GM21526 (cell line): ENCODE data around the gene ROS1.
A peak's percentile ranks its signal among the peaks of the same experiment; 100 is the strongest.
"Not testable (repeated sequence)": the region's sequence is repeated elsewhere in the genome, so short reads cannot be mapped to it uniquely, and the experiment has no call there.

ENCODE experiments used
- ATAC-seq: cut with Tn5 transposase; IDR thresholded peaks from one replicate; pipeline ENCODE4 v1.9.1; 2021; ENCODE audit warnings: moderate library complexity; ENCODE audit not compliant: unreplicated experiment, low FRiP score

Gene ROS1

DNA sequence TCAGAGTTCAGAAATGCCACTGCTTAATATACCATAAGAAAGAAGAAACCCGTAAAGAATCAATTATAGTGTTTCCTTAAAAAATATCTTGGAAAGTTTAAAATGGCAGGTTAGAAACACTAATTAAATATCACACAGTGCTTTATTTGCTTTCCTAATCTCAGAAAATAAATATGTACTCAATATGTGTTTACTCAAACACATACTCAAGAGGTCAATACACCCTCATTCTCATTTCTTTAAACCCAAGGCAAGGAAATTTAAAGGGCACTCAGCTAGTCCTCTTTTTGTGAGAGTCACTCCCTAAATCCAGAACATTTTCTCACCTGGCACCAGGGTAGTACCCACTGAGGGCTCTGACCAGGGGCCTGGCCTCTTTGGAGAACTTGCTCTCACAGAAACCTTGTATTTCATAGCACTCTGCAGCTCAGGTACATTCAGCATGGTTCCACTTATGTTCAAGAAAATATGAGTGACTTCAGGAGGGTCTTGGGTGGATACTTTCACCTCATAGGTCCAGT lies 38.2 kb downstream of the ROS1 start:
- ATAC-seq = no peak

DNA sequence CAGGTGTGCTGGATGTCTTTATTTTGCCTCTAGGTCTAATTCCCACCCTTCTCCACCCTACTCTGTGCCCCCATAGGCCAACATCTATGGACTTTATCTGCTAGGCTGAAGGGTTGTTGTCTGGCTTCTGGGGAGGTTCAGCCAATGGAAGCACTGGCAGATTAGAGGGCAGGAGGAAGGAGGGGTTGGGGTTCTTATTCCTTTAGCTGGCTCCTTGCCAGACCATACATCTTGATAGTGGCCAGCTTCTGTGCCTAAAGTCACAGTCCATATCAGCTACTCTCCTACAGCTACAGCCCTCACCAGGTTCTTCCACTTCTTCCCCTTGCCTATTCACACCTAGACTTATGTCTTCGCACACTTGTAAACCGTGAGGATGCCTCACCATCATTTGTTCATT lies 41.1 kb downstream of the ROS1 start:
- no peak for ATAC-seq

DNA sequence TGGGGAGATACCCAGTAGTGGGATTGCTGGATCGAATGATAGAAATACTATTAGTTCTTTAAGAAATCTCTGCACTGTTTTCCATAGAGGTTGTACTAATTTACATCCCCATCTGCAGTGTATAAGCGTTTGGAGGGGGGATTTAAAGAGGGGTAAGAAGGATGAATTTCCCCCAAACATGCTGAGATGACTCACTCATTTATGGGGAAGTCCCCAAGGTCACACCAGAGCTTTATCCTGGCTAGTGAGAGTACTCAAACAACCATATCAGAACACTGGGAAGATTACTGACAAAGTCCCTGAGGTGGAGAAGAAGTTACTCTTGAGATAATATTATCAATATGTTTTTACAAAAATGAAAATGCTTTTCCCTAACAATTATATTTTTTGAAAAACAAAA lies 44.0 kb downstream of the ROS1 start:
- ATAC-seq = no peak

DNA sequence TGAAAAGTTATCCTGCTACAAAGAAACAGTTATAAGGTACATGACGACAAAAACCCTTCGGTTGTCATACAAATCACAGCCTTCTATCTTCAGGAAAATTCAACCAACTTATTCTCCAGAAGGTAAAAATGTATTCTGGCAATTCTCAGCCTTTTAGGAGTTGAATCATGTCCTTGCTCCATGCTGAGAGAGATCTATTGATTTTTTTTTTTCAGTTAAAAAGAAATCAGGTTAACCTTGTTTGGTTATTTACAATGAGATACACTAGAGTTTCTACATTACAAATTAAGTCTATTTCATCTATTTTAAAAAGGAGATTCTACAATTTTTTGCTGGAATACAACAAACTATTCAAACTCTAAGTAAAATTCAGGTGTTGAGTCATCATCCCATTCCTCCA lies 45.4 kb downstream of the ROS1 start:
- no peak for ATAC-seq

DNA sequence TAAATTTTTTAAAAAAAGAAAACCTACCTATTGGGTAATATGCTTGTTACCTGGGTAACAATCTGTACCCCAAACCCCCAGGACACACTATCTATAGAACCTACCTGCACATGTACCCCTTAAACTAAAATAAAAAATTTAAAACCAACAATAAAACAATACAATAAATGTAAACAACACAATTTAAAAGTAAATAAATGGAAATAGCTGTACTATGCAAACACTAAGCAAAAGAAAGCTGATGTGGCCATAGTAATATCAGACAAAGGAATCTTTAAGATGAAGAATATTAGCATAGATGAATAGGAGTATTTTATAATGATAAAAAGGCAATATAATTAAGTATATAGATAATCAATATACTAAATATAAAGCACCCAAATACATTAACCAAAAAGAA lies 50.3 kb downstream of the ROS1 start:
- ATAC-seq = no peak

DNA sequence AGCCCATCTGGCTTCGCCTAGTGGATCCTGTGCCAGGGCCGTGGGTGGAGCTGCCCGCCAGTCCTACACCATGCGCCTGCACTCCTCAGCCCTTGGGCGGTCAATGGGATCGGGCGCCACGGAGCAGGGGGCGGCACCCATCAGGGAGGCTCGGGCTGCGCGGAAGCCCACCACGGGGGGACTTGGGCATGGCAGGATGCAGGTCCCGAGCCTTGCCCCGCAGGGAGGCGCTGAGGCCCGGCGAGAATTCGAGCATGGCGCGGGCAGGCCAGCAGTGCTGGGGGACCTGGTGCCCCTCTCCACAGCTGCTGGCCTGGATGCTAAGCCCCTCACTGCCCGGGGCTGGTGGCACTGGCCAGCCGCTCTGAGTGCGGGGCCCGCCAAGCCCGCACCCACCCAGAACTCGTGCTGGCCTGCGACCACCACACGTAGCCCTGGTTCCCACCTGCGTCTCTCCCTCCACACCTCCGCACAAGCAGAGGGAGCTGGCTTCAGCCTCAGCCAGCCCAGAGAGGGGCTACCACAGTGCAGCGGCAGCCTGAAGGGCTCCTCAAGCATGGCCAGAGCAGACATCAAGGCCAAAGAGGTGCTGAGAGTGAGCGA lies 52.4 kb downstream of the ROS1 start:
- no peak for ATAC-seq

DNA sequence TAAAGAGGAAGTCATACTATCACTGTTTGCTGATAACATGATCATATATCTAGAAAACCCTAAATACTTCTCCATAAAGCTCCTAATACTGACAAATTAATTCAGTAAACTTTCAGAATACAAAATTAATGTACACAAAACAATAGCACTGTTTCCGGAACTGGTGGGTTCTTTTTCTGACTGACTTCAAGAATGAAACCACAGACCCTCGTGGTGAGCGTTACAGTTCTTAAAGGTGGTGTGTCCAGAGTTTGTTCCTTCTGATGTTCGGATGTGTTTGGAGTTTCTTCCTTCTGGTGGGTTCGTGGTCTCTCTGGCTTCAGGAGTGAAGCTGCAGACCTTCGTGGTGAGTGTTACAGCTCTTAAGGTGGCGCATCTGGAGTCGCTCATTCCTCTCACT lies 53.5 kb downstream of the ROS1 start:
- not testable (repeated sequence) for ATAC-seq

DNA sequence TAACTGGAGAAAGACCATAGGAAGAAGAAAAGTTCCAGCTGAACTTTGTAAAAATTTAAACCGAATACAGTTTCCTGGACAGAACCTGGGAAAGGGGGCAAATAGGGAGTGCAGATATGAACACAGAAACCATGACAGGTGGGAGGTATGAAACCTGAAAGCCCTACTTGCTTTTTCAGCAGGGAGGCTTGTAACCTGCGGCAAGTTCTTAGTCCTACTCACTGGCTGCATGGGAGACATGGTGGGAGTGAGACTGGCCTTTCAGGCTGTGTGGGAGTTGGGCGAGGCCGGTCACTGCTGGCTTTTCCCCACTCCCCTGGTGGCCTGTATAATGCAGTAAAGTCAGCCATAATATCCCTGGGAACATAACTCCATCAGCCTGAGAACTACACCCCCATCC lies 54.2 kb downstream of the ROS1 start:
- ATAC-seq = no peak

DNA sequence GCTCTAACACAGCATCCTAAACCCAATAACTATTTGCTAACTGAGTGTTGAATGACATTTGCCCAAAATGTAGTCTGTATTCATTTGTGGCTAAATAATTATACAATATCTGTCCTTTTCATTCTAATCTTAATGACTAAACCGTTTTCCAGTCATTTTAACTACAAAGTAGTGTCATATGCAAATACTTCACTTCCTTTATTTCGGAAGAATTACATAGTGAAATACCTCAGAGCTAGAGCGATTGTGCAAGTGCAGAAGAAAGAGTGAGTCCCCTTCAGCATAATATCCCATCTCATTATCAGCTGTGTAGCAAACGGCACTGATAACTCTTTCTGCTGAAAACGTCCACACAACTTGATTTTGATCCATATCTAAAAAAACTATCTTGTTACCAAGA lies 66.2 kb downstream of the ROS1 start:
- ATAC-seq = no peak

DNA sequence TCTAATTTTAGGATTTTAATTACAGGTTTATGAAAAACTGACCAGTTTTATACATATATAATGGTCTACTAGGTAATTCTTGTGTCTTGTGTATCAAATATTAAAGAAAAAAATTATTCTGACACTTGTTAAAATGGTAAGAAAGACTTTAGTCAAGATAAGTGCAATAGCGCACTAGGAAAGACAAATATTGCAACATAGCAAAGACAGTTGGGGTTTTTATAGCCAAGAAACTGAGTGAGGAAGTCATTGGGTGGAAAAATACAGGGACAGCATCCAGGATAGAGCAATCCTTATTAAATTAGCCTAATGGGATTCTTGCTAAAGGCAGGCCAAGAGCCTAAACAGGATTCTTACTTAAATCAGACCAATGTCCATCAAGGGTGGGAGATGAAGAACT lies 71.1 kb downstream of the ROS1 start:
- ATAC-seq = no peak

DNA sequence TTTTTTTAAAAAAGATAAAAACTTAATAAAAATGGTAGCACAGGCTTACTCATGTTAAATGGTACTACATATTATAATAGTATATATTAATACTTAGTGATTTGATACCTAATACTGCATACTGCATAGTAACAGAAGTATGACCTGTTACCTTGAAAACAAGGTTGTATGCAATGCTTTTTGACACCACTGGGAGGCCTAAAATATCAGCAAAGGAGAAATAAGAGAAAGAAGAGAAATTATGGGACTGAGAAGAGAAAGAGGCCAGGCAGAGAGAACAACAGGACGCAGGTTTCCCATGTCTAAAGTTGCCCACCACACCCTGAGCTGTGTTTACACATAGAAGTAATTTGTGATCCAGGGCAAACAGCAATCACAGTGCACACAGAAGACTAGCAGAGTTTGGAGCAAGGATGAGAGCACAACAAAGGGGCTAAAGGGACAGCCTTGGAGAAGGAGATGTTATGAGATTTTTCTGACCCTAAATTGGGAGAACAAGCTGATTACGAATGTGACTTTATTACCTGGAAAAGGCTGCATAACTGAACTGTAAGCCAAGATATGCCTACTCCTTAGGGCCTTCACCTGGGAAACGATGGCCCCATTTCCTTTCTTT lies 73.2 kb downstream of the ROS1 start:
- ATAC-seq = peak; percentile 85

DNA sequence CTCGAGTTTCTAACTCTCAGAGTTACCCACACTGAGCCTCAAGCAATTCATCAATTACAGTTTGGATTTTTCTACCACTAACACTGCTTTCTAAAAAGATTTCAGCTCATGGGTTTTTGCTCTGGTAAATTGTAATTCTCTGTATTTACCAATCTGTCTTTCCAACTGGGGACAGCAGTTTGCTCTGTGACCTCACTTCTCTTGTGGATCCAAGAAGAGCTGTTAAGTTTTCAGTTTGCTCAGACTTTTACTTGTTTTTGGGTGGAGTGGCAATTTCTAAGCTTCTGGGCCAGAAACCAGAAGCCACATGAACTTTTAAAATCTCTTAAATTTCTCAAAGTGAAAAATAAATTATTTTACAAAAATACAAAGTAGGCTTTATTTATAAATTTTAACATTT lies 74.2 kb downstream of the ROS1 start:
- ATAC-seq = no peak

DNA sequence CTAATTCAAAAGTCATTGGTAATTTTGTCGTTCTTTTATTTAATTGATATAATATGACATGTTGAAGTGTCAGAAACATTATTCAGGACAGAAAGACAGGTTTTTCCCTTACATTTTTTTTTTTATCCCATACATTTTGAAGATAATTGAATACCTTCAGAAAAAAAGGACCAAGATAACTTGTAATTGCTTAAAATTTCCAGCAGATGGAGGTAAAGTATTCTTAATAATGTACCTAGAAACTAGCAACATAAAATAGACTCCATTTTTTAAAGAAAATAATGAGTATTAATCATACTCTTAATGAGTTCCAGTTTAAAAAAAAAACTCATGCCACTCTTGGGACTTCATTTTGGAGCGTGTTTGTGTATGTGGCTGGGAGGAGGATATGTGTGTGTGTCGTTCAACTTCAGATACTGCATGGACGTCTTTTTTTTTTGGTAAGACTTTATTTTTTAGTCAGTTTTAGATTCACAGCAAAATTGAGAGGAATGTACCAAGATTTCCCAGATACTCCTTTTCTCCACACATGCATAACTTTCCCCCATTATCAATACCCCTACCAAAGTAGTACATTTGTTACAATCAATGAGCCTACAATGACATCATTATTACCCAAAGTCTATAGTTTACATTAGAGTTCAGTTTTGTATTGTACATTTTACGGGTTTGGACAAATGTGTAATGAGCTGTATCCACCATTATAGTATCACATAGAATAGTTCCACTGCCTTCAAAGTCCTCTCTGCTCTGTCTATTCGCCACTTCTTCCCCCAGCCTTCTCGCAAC lies 79.4 kb downstream of the ROS1 start:
- ATAC-seq = peak; percentile 70

DNA sequence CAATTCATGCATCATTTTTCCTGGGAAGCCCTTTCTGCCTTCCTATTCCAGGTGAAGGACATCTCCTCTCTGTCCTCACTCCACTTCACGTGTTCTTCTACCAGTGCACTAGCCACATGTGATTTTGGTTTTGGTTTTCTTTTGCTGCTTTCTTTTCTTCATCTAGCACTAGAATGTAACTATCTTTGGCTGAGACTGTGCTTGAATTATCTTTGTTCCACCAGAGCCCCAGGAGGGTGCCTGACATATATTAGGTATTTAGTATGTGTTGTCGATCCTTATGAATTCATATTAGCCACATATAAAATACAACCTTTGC lies 80.5 kb downstream of the ROS1 start:
- no peak for ATAC-seq

DNA sequence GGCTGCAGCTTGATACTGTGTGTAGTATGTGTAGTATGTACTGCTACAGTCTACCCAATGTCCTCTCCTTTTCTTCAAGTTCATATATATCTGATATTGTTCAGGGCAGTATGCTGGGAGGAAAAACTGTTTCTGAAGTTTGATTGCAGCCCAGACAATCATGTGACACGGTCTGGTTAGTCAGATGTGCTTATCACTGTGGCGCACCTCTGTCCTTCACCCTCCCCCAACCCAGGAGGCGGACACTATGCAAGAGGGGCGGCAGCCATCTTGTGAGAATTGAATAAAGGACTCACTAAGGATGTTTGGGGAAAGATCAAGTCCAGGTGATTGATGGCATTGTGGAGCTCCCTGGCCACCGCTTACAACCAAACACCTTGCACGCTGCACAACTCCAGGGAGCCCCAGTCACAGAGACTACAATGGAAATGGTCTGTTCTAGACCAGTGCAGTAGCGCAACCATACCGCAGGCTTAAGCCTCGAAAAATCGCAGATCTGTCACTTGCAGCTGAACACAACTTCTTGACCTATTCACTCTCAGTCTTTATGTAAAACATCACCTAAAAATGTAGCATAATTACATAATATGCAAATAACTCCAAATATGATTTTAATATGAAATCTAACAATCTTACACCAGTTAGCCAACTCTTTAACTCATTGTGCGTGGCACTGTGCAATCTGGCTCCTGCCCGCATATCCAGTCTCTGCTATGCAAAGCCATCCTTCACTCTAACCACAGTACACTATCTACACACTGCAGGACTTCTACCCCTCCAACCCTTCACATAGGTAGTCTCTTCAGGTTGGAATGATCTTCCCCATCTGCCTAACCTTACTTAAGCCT lies 81.1 kb downstream of the ROS1 start:
- no peak for ATAC-seq

DNA sequence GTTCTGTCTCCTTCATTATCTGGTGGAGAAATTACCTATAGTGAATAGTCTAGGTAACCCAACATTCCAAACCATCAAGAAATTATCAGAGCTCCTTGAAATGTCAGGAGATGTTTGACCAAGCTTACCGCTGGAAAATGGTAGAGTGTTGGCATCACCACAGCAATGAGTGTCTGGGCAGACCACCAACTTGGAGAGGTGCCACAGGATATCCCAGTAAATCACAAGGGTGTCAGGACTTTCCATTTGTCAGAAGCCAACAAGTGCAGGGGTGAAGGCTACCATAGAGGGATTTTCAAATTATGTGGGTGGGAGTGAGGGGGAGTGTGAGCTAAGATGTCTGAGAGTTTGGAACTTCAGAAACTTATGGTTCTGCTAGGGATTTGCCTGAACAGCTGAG lies 87.2 kb downstream of the ROS1 start:
- ATAC-seq = no peak

DNA sequence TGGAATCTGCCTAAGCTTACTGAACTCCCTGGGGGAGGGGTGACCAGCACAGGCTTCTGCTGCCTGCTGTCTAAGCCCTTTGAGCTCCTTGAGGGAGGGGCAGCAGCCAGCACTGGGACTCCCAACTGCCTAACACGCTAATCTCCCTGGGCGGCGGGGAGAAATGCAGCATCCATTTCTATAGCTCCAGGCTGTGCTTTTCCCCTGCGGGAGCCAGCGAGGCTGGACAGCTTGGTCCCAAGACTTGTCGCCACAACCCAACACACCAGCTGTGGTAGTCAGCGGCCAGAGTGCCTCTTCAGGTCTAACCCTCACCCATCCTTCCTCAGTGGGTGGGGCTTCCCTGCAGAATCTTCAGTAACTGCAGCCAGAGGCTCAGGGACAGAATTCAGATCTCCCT lies 95.8 kb downstream of the ROS1 start:
- ATAC-seq = no peak

DNA sequence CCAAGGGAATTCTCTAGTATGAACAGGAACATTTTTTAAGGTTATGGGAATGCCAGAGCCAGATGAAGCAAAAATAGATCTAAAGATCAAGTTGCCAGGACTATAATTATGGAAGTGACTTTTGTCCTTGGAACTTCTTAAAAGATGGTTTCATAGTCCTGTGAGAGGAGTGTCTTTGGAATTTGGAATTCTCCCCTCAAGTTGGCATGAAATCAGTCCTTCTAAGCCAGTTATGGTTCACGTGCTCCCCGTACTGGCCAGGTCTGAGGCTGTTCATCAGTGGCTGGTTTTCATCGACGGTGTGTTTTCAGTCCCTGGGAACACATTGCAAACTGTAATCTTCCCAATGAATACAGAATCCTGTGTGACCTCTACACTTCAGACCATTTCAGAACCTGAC lies 97.2 kb downstream of the ROS1 start:
- no peak for ATAC-seq

DNA sequence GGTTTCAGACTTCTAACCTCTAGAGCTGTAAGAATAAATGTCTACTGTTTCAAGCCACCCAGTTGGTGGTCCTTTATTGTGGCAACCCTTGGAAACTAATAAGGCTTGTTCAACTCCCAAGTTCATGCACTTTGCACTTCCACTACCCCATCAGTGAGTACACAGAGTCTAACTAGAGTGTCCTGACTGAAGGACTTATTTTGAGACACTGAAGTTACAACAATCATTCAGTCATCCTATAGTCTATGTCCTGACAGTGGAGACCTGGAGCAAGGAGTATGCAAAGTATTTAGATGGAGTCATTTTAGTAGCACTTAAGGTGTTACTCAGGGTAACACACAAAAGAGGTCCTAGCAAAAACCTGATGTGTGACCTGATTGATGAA lies 97.7 kb downstream of the ROS1 start:
- no peak for ATAC-seq

DNA sequence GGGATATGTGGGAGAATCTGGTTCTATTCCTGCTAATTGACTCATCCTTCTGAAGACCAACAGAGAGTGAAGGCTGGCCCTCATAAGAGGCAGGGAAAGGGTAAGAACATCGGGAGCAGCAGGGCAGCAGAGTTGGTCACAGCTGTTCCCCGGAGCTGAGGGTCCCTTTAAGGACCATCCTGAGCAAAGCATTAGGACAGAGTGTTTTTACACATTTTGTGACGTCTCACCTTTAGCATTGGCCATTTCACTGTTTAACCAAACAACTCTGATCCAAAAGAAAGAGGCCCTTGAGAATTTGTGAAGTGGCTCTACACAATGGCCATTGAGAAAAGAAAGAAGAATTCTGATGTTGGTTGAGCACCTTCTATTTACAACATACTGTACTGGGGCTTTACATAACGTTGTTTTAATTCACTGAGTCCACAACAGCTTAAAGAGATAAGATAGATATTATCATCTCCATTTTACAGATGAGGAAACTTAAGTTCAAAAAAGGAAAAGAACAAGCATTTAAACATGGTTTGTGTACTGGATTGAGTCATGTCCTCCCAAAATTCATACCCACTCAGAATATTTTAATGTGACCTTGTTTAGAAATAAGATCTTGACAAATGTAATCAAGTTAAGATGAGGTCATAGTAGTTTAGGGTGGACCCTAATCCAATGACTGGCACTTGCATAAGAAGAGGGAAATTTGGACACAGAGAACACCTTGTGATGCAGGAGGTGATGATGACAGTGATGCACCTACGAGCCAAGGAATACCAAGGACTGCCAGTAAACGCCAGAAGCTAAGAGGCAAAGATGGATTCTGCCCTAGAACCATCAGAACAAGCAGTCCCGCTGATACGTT lies 98.4 kb downstream of the ROS1 start:
- no peak for ATAC-seq
